LNCaP clone FGC (cell line): ENCODE data around the gene GYG2.

Experiments
- DNase-seq: peaks from one replicate; pipeline ENCODE4 v3.0.0-alpha.2; 2011; ENCODE audit warnings: low read depth
- H3K4me3 ChIP-seq: 2 replicates; pipeline ENCODE4 v1.5.1; 2011; ENCODE audit warnings: mild to moderate bottlenecking, low read depth, low read length, control low read depth
- CTCF ChIP-seq: IDR thresholded peaks from 2 replicates; pipeline ENCODE4 v1.5.1; 2012; ENCODE audit warnings: mild to moderate bottlenecking; ENCODE audit not compliant: control insufficient read depth, insufficient read depth; ENCODE audit errors: extremely low read depth

The GYG2 gene

GRCh38 chrX:2855761-2856160 is 27.0 kb downstream of the GYG2 start:
- H3K4me3 ChIP-seq, result no peak overlapping the region
- DNase-seq, result no peak
- no peak for TF ChIP-seq CTCF

GRCh38 chrX:2857566-2857965 is 28.8 kb downstream of the GYG2 start:
- DNase-seq, result no peak
- TF ChIP-seq CTCF, result no peak
- no peak overlapping the region for H3K4me3 ChIP-seq

GRCh38 chrX:2859197-2859797 is 30.6 kb downstream of the GYG2 start:
- no peak for TF ChIP-seq CTCF

GRCh38 chrX:2862404-2862803 is 33.7 kb downstream of the GYG2 start:
- H3K4me3 ChIP-seq, result no peak overlapping the region
- no peak for TF ChIP-seq CTCF
- no peak for DNase-seq

More at GRCh38 chrX:2859197-2859797, 30.6 kb downstream of the GYG2 start:
- H3K4me3 ChIP-seq, result no peak overlapping the region
- no peak for DNase-seq

GRCh38 chrX:2863646-2864045 is 34.9 kb downstream of the GYG2 start:
- no peak for TF ChIP-seq CTCF
- no peak for DNase-seq
- no peak overlapping the region for H3K4me3 ChIP-seq

GRCh38 chrX:2867206-2867605 is 38.5 kb downstream of the GYG2 start:
- no peak for TF ChIP-seq CTCF
- no peak for DNase-seq
- H3K4me3 ChIP-seq, result no peak overlapping the region

- no peak for DNase-seq
- TF ChIP-seq CTCF, result no peak
- no peak overlapping the region for H3K4me3 ChIP-seq
Observed at GRCh38 chrX:2870650-2871049, 41.9 kb downstream of the GYG2 start.
